SKM-1 treated with dmso at 0.1 percent for 144 hours (cell line): ENCODE results near the gene RNU6-1.

Experiments used
- DNase-seq: peaks from one replicate; lab custom pipeline; 2025; ENCODE audit not compliant: unreplicated experiment; lab: John Stamatoyannopoulos, UW

RNU6-1 gene

DNA sequence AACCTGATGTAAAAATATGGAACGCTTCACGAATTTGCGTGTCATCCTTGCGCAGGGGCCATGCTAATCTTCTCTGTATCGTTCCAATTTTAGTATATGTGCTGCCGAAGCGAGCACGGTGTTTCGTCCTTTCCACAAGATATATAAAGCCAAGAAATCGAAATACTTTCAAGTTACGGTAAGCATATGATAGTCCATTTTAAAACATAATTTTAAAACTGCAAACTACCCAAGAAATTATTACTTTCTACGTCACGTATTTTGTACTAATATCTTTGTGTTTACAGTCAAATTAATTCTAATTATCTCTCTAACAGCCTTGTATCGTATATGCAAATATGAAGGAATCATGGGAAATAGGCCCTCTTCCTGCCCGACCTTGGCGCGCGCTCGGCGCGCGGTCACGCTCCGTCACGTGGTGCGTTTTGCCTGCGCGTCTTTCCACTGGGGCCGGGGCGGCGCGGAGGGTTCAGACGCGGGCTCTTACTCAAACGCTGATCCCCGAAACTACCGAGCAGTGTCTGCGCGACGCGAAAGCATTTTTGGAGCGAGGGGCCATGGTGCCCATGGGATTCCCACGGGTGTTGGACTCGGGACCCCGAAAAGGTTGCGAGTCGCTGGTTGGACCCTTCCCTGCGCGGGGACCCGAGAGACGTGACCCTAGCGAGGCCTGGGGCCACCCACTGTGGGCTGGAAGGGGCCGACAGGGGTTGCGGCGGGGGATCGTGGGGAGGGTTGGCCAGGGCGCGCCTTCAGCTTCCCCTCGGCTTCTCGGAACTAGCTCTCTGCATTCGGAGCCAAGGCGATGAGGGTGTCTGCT is at the start of gene RNU6-1:
TSS of gene RNU6-1 (minus strand) at position 117 of the 820 bp plus-strand sequence.
- peak; percentile 89 for DNase-seq

- DNase-seq = no peak
Observed at GRCh38 chr15:67887776-67888175, 47.9 kb upstream of the RNU6-1 start.

GRCh38 chr15:67885861-67886260 is 46.0 kb upstream of the RNU6-1 start:
- DNase-seq = no peak

DNA sequence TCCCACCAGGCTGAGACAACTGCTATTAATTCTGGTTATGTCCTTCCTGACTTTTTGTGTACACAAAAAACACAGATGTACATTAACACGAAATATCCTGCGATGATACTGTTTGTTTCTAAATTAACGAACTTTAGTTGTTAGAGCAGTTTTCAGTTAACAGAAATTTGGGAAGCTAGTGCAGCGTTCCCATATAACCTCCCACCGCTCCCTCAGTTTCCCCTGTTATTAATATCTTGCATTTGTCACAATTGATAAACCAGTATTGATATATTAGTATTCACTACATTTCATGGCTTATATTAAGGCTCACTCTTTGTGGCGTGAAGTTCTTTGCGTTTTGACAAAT is 45.3 kb upstream of the RNU6-1 start:
- DNase-seq = no peak

DNA sequence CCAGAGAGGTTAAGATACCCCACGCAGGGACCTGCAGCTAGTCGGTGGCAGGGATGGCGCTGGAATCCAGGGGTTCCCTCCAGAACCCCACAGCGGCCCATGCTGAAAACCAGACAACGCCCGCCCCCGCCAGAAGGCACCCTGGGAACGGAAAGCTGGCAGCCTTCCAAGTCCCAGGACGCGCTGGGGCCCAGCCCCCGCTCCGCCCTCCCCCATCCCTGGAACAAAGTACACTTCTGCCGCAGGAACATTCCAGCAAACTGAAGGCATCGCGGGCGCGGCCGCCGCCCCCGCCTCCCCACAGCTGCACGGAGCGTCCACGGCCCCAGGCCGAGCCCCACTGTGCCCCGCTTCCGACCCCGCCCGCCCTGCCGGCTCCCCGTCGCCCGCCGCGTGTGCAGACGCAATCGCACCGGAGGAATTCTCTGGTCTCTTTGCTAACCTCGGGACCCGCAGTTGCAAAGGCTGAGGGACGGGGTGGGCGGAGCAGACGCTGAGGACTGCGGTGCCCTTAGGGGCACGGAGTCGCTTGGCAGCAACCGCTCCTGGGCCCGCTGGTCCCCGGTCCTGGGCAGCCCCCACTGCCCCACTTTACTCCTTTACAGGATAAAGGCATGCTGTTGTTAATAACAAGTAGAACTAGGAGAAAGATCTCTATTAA is 44.8 kb upstream of the RNU6-1 start:
- peak; percentile 41 for DNase-seq

DNA sequence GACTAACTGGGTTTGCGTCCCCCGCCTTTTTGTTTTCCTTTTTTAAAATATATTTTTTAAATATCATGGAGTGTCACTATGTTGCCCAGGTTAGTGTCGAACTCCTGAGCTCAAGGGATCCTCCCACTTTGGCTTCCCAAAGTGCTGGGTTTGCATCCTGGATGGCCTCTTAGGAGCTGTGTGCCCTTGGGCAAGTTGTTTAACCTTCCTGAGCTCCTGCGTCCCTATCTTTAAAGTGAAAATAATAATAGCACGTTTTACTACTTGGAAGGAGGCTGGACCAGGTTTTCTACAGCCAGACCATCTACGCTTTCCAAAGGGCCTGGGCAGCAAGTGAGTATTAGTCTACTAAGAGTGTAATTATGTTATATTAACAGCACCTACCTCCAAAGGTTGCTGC is 44.2 kb upstream of the RNU6-1 start:
- DNase-seq = no peak

DNA sequence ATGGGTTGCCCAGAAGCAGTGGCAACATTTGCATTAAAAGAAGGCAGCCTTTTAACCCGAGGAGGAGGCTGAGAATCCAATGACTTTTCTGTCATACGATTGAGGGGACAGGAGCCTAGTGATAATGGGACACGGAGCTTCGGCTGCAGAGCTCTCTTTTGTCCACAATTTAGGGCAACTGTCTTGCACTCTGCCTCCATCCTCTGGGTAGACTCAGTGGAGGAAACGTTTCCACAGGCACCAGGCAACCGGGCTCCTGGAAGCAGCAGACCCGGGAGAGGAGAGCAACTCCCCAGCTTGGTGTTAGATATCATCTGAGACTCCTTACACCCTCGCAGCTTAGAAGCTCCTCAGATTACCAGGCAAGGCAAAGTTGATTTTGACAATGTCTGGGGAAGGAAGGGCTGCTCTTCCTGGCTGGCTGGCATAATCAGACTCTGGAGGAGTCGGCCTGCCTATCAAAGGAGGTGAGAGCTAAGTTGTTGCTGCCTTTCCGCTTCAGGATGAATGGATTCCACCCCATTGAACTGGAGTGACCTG is 43.5 kb upstream of the RNU6-1 start:
- DNase-seq = no peak

- peak; percentile 90 for DNase-seq
Observed at GRCh38 chr15:67882487-67883233, 42.8 kb upstream of the RNU6-1 start.

- DNase-seq = peak; percentile 95
Observed at GRCh38 chr15:67880651-67881182, 40.9 kb upstream of the RNU6-1 start.

DNA sequence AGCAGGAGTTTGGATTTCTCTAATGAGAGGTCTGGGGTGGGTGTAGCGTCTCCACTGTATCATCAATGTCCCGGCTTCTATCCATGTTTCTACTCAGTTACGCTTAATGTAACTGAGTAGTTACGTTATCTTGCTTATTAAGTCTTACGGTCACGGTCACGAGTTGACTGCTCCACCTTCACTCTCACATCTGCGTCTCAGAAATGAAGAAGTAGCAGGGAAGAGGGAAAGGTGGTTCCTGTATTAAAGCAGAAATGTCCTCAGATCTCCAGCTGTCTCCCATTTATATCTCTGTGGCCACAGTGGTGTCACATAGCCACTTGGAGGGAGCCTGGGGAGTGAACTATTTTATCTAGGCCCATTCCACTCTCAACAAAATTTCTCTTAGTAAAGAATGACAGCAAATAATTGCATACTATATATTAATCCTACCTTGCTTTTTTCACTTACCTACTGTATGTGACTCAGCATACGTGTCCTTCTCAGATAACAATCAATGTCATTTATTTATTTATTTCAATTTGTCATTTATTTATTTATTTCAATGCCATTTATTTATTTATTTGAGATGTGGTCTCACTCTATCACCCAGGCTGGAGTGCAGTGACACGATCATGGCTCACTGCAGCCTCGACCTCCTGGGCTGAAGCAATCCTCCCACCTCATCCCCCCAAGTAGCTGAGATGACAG is 39.7 kb upstream of the RNU6-1 start:
- DNase-seq = peak; percentile 31

DNA sequence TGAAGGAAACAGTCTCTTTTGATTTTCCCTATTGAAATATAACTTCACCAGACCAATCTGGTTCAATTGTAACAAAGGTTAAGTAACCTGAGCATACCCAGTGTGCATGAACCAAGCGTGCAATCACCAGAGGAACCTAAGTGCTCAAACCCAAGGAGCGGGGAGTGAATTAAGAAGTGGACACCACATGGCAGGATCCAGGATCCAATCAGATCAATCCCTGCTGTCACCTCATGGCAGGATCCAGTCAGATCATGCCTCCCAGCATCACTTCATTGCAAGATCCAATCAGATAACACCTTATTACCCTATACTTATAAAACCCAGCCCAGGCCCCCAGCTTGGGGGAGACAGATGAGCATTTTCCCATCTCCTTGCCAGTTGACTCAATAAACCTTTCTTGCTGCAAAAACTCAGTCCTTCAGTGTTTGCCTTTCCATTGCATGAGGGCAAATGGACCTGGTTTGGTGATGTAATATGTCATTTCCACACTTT is 38.9 kb upstream of the RNU6-1 start:
- no peak for DNase-seq

DNA sequence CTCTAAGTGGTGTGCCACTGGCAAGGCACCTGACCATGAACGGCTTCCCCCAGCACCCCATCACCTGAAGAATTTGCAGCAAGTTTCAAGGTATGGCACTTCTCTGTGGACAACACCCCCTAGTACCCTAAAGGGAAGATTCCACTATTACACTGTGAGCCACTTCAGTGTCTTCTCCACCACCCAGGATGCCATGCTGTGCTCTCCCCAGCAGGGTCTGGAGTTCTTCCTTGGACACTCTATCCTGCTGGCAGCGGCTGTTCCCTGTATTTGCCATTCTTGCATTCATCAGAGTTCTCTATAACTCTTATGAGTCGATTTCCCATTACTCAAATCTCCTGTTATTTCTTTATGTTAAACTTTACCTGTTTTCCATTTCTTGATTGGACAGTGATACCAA is 33.9 kb upstream of the RNU6-1 start:
- no peak for DNase-seq

DNA sequence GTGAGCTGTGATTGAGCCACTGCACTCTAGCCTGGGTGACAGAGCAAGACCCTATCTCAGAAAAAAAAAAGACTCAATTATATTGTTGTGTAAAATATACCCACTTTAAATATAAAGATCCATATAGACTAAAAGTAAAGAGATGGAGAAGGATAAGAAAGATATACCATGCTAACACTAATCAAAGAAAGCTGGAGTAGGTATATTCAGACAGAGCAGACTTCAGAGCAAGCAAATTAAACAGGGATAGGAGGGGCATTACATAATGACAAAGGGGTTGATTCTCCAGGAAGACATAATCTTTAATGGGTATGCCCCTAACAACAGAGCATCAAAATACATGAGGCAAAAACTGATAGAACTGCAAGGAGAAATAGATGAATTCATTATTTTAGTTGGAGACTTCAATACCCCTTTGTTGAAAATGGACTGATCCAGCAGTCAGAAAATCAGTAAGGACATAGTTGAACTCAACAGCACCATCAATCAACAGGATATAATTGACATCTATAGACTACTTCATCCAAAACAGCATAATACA is 31.1 kb upstream of the RNU6-1 start:
- DNase-seq = no peak

DNA sequence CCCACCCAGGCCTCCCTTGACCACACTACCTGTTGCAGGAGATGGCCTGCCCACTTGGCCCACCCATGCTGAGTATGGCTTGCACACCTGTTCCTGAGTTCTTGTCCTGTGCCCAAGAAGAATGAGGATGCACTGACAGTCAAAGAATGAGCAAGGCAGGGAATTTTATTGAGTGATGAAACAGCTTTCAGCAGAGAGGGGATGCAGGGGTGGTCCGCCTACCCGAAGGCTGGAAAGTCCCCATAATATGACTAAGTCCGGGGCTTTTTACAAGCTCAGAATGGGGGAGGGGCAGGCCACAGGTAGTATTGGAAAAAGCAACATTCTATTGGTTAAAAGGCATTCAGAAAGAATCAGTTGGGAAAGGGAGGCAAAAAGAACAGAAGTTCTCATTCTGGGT is 29.9 kb upstream of the RNU6-1 start:
- no peak for DNase-seq

- no peak for DNase-seq
Observed at GRCh38 chr15:67865766-67866165, 25.9 kb upstream of the RNU6-1 start.

DNA sequence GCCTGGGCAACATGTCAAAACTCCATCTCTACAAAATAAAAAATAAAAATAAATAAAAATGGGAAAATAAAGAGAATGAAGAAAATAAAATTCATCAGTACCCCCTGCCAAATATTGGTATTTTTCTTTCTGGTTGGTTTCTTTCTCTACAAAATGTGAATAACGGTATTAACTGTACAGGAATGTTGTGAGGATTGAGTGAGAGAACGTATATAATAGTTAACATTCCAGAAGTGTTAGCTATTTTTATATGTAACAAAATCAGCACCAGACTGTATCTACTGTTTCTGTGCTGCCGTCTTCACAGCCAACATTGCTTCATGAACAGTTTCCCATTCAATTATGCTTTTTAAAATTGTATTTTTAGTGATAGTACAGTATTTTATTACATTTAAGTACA is 25.5 kb upstream of the RNU6-1 start:
- no peak for DNase-seq

GRCh38 chr15:67863442-67863987 is 23.7 kb upstream of the RNU6-1 start:
- DNase-seq = peak; percentile 86

GRCh38 chr15:67862750-67863441 is 23.1 kb upstream of the RNU6-1 start:
- DNase-seq = no peak

DNA sequence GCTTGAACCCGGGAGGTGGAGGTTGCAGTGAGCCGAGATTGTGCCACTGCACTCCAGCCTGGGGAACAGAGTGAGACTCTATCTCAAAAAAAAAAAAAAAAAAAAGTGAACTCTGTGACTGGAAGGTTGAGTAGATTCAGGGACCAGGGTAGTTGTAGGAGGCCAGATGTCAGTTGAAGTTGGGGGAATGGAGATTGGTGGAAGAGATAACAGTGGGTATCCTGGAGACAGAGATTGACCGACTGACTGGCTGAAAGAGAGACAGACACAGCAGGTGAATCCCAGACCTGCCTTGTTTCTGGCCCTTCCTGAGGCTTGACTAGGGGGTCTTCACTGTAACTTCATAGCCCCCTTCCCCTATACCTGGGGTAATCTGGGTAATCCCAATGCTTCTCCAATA is 22.1 kb upstream of the RNU6-1 start:
- DNase-seq = no peak
